T47D (cell line): ENCODE results near the gene REG4.
A peak's percentile ranks its signal among the peaks of the same experiment; 100 is the strongest.

Source experiments
- DNase-seq, 2 experiments: peaks; one replicate each; pipeline versions ENCODE4 v3.0.0 to v3.0.0-alpha.2; 2011 to 2012; ENCODE audit warnings: low read depth in 1 of 2, low spot score in 1 of 2
- JUND ChIP-seq: IDR thresholded peaks from 2 replicates; pipeline ENCODE4 v1.6.1; 2012; ENCODE audit warnings: low read depth
- in situ Hi-C: cut with HindIII; loops from 2 replicates; pipeline ENCODE4 v1.10.0; 2016; ENCODE audit warnings: low sequenced_read_pairs, low pct_unique_long_range_greater_than_20kb

REG4 gene

GRCh38 chr1:119822406-119822805 is 11.1 kb upstream of the REG4 start:
- in situ Hi-C loops = no loop called here
- no peak for DNase-seq
- no peak for TF ChIP-seq JUND

- DNase-seq = no peak
- in situ Hi-C loops = no loop called here
- no peak for TF ChIP-seq JUND
These were observed 6.9 kb upstream of the REG4 start for GRCh38 chr1:119818181-119818580.

DNA sequence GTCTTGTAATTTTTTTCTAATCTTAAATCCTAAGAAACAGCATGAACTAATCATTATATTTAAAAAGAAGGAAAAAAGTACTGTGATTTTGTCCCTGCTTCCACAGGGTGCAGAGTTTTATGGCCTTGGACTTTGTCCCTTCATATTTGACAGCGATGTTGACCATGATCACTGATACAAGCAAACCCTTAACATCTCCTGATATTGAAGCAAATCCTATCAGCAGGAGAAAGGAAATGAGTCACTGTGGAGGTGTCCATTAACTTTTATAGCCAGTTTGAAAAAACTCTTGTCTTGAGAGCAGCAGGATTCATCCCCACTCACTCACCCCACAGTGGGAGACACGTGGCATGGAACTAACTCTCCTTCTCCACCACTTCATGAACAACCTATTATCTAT is 5.1 kb upstream of the REG4 start:
- no peak for DNase-seq
- in situ Hi-C loops = no loop called here

GRCh38 chr1:119815928-119816327 is 4.7 kb upstream of the REG4 start:
- in situ Hi-C loops = no loop called here
- TF ChIP-seq JUND = no peak
- no peak for DNase-seq

More for the DNA sequence above, 5.1 kb upstream of the REG4 start:
- TF ChIP-seq JUND = no peak

DNA sequence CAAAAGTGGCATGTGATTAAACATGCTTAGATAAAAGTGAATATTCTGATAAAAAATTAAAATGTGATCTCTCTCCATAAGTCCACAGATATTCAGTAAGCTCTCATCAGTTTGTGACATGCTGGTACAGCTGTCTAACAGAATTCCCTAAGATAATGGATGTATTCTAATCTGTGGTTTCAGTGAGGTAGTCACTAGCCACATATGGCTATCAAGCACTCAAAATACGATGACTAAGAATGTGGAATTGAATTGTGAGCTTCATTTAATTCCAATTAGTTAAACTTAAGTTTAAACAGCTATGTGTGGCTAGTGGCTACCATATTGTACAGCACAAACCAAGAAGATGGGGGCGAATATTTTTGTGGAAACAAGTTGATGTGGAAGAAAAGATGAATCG is 4.1 kb upstream of the REG4 start:
- in situ Hi-C loops = no loop called here
- no peak for DNase-seq
- no peak for TF ChIP-seq JUND

- DNase-seq = no peak
- in situ Hi-C loops = no loop called here
- no peak for TF ChIP-seq JUND
These were observed 3.0 kb upstream of the REG4 start for GRCh38 chr1:119814288-119814687.

GRCh38 chr1:119811985-119812557 is 811 bp upstream of the REG4 start:
- DNase-seq = no peak
- in situ Hi-C loops = no loop called here
- no peak for TF ChIP-seq JUND

GRCh38 chr1:119808972-119809550 is 2.2 kb downstream of the REG4 start:
- TF ChIP-seq JUND = no peak
- DNase-seq = peak; percentile 26 to 73
- in situ Hi-C loops = no loop called here

DNA sequence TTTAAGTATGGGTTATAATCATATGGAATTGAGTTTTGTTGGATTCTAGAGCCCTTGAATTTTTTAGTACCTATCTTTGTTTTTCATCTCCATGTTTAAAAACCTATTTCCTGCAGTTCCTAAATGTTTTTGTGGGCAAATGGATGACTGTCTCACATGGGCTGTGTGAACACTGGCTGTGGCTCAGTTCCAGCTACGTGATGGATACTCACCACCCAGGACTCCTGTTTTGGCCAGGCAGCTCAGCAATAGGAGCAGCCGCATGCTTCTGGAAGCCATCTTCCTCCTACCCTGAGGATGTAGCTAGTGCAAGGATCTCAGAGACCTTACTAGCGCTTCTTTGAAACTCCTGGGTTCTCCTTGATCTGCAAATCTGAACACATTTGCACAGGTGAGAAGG is 2.8 kb downstream of the REG4 start:
- no peak for DNase-seq
- no peak for TF ChIP-seq JUND
- in situ Hi-C loops = no loop called here

DNA sequence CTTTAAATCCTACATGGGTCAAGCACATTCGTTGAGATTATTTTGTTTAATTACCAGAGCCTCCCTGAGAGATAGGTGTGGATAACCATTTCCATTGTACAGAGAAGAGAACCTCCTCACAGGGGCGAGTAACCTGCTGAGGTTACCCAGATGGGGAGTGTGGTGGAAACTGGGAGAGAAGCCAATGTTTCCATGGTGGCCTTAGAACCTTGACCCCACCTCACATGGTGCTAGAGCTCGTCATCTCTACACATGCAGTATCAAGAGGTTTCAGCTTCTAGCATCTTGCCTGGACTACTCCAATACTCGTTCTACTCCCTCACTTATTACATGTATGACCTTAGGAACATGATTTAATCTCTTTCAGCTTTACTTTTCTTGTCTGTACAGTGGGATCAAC is 4.8 kb downstream of the REG4 start:
- DNase-seq = no peak
- in situ Hi-C loops = no loop called here

DNA sequence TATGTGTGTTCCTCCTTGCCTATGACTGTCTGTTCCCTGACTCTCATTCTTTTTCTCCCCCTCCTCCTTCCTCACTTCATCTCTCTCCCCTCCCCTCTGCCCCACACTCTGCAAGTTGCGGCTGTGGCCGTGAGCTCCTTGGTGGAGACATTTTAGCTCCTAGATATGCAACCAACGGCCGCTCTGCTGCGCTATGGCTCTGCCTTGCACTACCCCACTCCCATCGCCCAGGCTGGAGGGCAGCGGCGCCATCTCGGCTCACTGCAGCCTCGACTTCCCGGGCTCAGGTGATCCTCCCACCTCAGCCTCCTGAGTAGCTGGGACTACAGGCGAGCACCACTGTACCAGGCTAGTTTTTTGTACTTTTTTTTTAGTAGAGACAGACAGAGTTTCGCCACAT is 5.5 kb downstream of the REG4 start:
- no peak for TF ChIP-seq JUND
- in situ Hi-C loops = no loop called here
- no peak for DNase-seq

More for the DNA sequence above, 4.8 kb downstream of the REG4 start:
- no peak for TF ChIP-seq JUND

GRCh38 chr1:119805247-119805646 is 6.0 kb downstream of the REG4 start:
- DNase-seq = no peak
- TF ChIP-seq JUND = no peak
- in situ Hi-C loops = no loop called here

DNA sequence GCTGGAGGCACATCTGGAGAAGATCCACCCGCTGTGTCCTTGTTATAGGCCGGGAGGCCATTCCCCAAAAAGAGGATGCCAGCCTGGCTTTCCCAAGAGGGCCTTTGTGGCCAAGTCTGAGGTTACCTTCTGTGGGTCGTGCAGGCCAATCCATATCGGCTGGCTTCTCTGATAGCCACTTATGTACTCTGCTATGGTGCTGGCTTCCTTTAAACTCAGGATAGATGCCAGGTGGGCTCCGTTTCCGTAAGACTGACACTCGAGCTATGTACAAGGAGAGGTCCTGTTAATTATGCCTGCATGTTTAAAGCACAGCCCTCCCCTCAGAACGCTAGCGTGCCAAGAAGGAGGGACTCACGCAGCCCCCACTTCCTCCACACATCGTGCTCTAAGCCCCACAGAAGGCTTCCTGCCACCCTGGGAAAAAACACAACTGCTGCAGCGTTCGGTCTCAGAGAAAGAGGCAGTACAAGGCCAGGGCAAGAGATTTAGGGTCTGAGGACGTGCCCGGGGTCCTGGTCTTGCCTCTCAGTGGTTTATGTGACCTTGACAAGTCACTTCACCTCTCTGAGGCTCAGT is 11.6 kb downstream of the REG4 start:
- TF ChIP-seq JUND = no peak
- DNase-seq = no peak
- in situ Hi-C loops = no loop called here

DNA sequence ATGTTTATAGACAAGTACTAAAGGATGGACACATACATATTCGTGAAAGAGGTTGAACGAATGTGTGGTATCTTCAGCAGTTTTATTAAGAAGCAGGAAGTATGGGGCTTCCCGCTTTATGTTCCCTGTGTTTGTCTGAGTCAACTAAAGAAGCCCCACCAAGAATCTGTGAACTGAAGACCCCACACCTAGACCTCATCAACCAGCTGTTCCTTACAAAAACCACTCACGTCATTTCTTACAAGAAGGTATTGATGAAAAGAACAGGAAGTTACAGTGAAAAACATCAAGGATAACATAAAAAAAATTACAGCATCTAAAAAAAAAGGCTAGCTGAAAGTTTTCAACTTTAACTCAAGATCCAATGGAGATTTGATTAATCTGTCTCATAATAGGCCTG is 12.3 kb downstream of the REG4 start:
- no peak for TF ChIP-seq JUND
- in situ Hi-C loops = no loop called here
- DNase-seq = no peak
